Left cardiac atrium (tissue), 4 donors: ENCODE measurements around the gene OVOL1. TPM values are rescaled to one million over a fixed set of nuclear protein-coding genes. Genes with fewer than 3 reads are reported as not detected.

ENCODE experiments used
- ATAC-seq, 2 donors: fragments of 200-7000 bp; cut with Tn5 transposase; one replicate each; pipeline ENCODE4 v1.9.1; 2020; ENCODE audit warnings: mild to moderate bottlenecking in 2 of 2, moderate library complexity in 2 of 2
- DNase-seq: peaks from one replicate; pipeline ENCODE4 v3.0.0-alpha.2; 2020
- intact Hi-C, 2 donors: fragments of 100-400 bp; cut with DNase I; formaldehyde crosslinking; loops; one replicate each; pipeline versions ENCODE4 v1.14.1 to v1.15.1; 2022 to 2023
- total RNA-seq, 2 donors: library from RNA; stranded (reverse); fragmentation: NEBNext Ultra II Directional; extraction: Animal tissue kit (Norgen Biotek cat#: 25700); gene quantifications; one replicate each; pipeline ENCODE4 v1.2.1, GENCODE V29; 2021
- donor health status: DM: no; HTN: yes; CAD: no.
- donor health status: DM: no; HTN: yes; CAD: no; lungs with severe emphysema.
- donor health status: DM: yes; HTN: yes; CAD: no.
- donor health status: Dilated cardiomyopathy.

Gene OVOL1
- total RNA-seq, 2 donors from 2014 or later = not detected

- no peak for DNase-seq
- intact Hi-C loops = loop anchor here in 1 of 2 donors (10.0 kb wide), 2 partner anchors 61 to 209 kb away; partner anchors contain the start of gene KAT5
- ATAC-seq = peak in 1 of 2 donors; percentile 14
Measured at GRCh38 chr11:65776196-65776595, 10.7 kb upstream of the OVOL1 start.

GRCh38 chr11:65776710-65777141 is 10.1 kb upstream of the OVOL1 start:
- intact Hi-C loops = loop anchor here in 1 of 2 donors (10.0 kb wide), 2 partner anchors 62 to 208 kb away; partner anchors contain the start of gene KAT5
- DNase-seq (no peak), ATAC-seq (no peak)

- ATAC-seq (no peak), DNase-seq (no peak)
- intact Hi-C loops = loop anchor here in 1 of 2 donors (10.0 kb wide), 2 partner anchors 62 to 208 kb away; partner anchors contain the start of gene KAT5
Measured at GRCh38 chr11:65777241-65777640, 9.6 kb upstream of the OVOL1 start.

DNA sequence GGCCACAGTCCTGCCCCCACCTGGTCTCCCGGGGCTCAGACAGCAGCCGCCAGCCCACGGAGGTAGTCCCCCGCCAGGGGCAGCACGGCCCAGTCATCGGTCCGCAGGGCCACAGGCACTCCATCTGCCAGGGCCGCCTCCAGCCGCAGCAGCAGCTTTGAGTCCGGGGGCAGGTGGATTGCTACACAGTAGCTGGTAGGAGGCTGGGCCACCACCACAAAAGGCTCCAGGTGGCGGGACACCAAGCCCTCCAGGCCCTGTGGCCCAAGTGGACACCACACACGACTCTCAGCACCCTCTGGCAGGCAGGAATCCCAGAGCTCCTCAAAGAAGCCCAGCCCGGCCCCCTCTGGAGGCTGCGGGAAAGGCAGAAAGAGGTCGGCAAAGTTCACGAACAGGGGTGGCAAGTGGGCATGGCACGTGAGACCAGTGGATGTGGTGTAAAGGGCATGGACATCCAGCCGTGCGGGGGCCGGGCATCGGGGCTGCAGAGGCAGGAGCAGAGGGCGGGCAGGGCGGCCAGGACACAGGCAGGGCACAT is 9.0 kb upstream of the OVOL1 start:
- DNase-seq = no peak
- intact Hi-C loops = loop anchor here in 1 of 2 donors (10.0 kb wide), 2 partner anchors 63 to 207 kb away; partner anchors contain the start of gene KAT5

GRCh38 chr11:65778431-65778900 is 8.4 kb upstream of the OVOL1 start:
- no peak for DNase-seq
- intact Hi-C loops = loop anchor here in 1 of 2 donors (10.0 kb wide), 2 partner anchors 64 to 206 kb away; partner anchors contain the start of gene KAT5
- ATAC-seq = no peak

More for the DNA sequence above, 9.0 kb upstream of the OVOL1 start:
- no peak for ATAC-seq

DNA sequence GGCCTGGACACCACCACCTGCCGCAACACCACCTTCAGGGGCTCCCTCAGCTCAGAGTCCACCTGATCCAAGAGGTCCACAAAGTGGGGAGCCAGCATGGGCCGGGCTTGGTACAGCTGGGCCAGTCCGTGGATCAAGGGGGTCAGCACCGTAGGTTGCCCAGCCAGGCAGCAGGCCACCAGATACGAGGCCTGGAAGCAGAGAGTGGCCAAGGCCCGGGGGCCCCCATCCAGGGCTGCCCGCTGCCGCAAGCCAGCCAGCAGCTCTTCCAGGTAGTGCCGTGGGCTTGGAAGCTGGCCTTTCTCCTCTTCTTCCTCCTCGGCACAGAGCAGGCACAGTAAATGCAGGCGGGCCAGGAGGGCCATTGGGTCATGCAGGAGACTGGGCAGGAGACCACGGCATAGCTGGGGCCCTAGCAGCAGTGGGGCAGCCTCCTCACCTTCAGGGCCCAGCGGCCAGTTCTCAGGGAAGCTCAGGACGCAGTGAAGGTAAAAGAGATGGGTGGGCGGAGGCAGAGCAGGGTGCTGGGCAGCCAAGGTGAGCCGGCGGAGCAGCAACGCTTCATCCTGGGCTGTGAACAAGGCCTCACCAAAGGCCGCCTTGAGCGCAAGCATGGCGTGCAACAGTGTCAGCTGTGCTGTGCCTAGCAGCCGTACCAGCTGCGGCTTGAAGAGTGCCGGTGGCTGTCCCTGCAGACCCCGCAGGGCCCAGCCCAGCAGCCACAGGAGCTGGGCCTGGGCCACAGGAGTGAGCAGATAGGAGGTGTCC is 7.8 kb upstream of the OVOL1 start:
- intact Hi-C loops = loop anchor here in 1 of 2 donors (10.0 kb wide), 2 partner anchors 64 to 206 kb away; partner anchors contain the start of gene KAT5
- DNase-seq (no peak), ATAC-seq (no peak)

DNA sequence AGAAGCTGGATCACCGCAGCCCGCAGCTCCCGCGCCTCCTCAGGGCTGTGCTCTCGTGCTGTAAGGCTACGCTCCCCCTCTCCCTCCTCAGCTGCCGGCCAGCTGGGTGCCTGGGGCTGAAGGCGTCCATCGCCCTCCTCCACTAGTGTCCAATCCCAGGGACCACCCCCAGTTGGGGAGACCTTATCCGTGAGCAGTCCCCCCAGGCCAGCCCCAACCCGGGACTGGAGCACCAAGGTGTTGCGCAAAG is 7.3 kb upstream of the OVOL1 start:
- intact Hi-C loops = loop anchor here in 1 of 2 donors (10.0 kb wide), 2 partner anchors 65 to 205 kb away; partner anchors contain the start of gene KAT5

DNA sequence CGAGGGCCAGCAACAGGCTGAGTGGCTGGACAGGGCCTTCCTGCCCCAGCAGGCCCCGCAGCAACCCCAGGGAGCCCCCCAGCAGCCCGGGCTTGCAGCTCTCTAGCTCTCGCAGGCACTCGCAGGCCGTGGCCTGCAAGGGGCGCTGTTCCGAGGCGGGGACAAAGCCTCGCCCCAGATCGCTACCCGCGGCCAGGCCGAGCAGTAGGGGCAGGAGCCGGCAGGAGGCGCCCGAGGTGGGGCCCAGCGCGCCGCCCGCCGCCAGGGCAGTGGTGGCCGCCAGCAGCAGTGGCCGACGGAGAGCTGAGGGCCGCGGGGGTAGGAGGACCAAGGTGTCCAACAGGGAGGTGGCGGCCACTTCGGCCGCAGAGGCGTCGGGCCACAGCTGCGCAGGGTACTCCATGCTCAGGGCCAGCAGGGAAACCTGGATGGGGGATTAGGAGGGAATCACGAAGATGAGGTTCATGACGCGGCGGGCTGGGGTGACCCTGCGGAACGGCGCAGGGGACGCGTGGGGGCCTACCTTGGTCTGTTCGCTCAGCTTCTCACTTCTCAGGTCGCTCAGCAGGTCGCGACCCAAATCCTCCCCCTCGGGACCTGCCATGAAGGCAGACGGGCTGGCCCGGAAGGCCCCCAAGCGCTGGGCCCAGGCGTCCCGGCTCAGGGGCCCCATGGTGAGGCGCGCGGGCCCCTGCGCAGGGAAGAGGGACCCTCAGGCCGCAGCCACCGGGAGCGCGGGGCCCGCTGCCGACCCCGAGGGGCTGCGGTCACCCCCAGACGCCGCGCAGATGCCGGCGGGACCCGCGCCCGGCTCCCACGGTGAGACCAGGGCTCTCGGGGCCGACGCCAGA is 6.7 kb upstream of the OVOL1 start:
- DNase-seq = peak; percentile 83
- intact Hi-C loops = loop anchor here in 1 of 2 donors (5.0 to 10.0 kb wide), 3 partner anchors 37 to 205 kb away; partner anchors contain the start of gene KAT5
- ATAC-seq = peak; percentile 83 to 89

More for the DNA sequence above, 7.3 kb upstream of the OVOL1 start:
- DNase-seq = no peak
- no peak for ATAC-seq

DNA sequence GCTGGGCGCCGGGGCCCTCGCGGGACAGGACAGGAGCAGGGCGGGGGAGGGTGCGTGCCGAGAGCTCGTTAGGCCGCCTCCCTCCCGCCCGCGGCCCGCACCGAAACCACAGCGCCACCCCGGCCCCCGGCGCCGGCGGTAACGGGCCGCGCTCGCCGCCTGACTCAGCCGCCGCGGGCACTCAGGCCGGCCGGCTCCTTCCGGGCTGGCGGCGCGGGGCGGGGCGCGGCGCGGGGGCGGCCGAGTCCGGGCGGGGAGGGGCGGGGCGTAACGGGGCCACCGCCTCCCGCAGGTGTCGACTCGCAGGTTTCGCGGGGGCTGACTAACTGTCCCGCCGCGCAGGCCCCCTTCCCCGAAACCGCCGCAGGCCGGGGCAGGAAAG is 6.1 kb upstream of the OVOL1 start, which contains the start of gene AP5B1:
TSS of gene AP5B1 (minus strand) at position 207 of the 382 bp plus-strand sequence. CDS start 385 bp downstream, outside the sequence.
- ATAC-seq (peak; percentile 78 to 83), DNase-seq (peak; percentile 66)
- intact Hi-C loops = loop anchor here in 1 of 2 donors (5.0 kb wide), 1 partner anchor 37 kb away; no protein-coding TSS in a partner anchor

- DNase-seq (peak; percentile 47), ATAC-seq (peak; percentile 25 to 38)
- intact Hi-C loops = loop anchor here in 1 of 2 donors (5.0 kb wide), 1 partner anchor 36 kb away; no protein-coding TSS in a partner anchor
Measured at GRCh38 chr11:65781152-65781961, 5.5 kb upstream of the OVOL1 start.

DNA sequence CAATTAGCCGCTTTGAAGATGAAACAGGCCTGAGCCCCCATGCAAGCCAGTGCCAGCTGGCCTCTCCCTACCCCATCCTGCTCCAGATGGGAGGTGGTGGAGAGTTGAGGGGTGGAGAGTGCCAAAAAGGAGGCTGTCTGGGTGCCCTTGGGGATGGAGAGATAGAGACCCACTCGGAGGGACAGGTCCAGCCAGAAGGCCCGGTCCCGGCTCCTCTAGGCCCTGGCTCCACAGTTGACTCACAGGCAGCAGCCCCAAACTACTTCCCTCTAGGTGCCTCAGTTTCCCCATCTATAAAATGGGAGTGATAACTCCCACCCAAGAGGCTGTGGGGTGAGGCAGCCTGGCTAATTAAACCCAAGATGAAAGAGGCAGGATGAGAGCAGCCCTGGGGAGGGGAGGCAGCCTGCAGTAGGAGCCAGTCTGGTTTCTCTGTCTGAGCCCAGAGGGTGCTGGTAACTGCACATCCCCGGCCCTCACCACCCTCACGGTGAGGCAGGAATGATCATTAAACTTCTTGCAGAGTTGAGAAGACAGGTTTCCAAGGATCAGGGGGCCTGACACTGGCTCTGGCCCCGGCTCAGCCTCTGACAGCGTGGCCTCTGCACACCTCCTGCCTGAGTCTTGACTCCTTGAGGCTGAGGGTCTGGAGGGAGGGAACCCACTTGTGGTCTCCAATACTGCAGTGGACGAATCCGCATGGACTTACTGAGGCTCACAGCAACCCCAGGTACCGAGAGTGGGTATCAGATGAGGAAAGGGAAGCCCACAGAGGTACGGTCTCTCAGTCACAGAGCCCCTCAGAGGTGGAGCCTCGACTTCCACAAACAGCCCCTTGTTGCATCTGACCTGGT is 4.7 kb upstream of the OVOL1 start:
- ATAC-seq = no peak
- DNase-seq = no peak
- intact Hi-C loops = loop anchor here in 1 of 2 donors (5.0 kb wide), 1 partner anchor 35 kb away; no protein-coding TSS in a partner anchor

GRCh38 chr11:65782816-65783228 is 4.0 kb upstream of the OVOL1 start:
- intact Hi-C loops = loop anchor here in 1 of 2 donors (5.0 kb wide), 1 partner anchor 34 kb away; no protein-coding TSS in a partner anchor
- DNase-seq = no peak
- ATAC-seq = no peak

GRCh38 chr11:65785319-65786007 is 1.4 kb upstream of the OVOL1 start:
- intact Hi-C loops = no loop called here
- DNase-seq (no peak), ATAC-seq (no peak)

GRCh38 chr11:65786008-65786785 is 666 bp upstream of the OVOL1 start:
- DNase-seq (no peak), ATAC-seq (peak in 1 of 2 donors; percentile 6)
- intact Hi-C loops = no loop called here
